AG09309 (cell line): ENCODE results near the gene CENPP.

ENCODE experiments used
- DNase-seq: peaks from one replicate; pipeline ENCODE4 v3.0.0-alpha.2; 2010; ENCODE audit warnings: low read depth
- H3K4me3 ChIP-seq: 2 replicates; pipeline ENCODE4 v1.5.1; 2011; ENCODE audit warnings: mild to moderate bottlenecking, low read depth, low read length, moderate library complexity; ENCODE audit not compliant: control insufficient read depth
- TF ChIP-seq, protein P1 (sequence below): IDR thresholded peaks from 2 replicates; pipeline ENCODE4 v1.5.1; 2011; ENCODE audit warnings: mild to moderate bottlenecking, low read depth, low read length, inconsistent platforms; ENCODE audit not compliant: insufficient read depth, control insufficient read depth; ENCODE audit errors: missing control alignments

Gene CENPP

DNA sequence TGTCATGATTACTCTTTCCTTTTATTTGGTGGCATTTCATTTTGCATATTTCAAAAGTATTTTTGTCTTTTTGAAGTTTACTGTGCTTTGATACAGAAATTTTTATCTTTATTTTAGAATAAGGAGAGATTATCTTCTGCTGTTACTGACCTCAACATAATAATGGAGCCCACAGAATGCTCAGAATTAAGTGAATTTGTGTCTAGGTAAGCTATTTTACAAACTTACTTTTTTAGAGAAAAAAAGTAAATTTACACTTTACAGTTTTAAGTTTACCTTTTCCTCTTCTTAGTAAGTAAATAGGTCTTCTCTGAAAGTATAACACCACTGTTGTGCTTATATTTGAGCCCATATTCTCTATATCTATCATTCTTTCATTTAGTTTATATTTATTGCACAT lies 19.8 kb downstream of the CENPP start:
- TF ChIP-seq, protein P1, sequence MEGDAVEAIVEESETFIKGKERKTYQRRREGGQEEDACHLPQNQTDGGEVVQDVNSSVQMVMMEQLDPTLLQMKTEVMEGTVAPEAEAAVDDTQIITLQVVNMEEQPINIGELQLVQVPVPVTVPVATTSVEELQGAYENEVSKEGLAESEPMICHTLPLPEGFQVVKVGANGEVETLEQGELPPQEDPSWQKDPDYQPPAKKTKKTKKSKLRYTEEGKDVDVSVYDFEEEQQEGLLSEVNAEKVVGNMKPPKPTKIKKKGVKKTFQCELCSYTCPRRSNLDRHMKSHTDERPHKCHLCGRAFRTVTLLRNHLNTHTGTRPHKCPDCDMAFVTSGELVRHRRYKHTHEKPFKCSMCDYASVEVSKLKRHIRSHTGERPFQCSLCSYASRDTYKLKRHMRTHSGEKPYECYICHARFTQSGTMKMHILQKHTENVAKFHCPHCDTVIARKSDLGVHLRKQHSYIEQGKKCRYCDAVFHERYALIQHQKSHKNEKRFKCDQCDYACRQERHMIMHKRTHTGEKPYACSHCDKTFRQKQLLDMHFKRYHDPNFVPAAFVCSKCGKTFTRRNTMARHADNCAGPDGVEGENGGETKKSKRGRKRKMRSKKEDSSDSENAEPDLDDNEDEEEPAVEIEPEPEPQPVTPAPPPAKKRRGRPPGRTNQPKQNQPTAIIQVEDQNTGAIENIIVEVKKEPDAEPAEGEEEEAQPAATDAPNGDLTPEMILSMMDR = no peak
- H3K4me3 ChIP-seq = no peak overlapping the region
- no peak for DNase-seq

DNA sequence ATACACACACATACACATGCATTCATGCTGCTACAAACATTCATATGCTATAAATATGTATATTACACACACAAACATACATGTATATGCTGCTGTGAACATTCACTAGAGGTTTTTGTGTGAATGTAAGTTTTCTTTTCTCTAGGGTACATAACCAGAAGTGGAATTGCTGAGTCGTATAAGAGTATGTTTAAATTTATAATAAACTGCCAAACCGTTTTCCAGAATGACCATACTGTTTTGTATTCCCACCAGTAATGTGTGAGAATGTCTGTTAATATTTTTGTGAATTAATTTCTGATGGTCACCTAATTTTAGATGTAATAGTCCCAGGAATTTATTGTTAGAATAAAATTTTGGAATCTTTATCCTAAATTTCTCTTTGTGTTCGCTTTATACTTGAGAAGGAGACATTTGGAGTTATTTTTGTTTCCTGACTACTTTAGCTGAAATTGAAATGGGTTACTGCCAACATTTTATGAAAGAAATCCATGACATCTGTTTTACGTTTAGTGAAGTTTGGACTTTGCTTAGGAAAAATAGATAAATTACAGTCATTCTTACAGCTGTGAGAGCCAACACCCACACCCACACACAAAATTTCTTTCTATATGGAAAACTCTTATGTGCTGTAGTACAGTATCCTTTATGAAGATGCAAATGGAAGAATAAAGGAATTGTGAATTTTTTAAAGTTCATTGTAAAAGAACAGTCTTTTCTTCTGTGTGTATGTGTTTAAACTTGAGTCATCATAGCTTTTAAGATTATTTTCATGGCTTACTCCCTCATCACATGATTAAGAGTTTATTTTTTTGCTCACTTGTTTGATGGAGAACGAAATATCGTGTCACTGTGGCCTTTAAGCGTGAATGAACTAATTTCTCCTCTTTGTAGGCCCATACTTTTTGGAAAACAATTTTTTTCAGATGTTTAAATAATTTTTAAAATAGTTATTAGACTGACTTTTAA lies 24.3 kb downstream of the CENPP start:
- no peak overlapping the region for H3K4me3 ChIP-seq
- DNase-seq = peak; percentile 46
- TF ChIP-seq, protein P1 = no peak

DNA sequence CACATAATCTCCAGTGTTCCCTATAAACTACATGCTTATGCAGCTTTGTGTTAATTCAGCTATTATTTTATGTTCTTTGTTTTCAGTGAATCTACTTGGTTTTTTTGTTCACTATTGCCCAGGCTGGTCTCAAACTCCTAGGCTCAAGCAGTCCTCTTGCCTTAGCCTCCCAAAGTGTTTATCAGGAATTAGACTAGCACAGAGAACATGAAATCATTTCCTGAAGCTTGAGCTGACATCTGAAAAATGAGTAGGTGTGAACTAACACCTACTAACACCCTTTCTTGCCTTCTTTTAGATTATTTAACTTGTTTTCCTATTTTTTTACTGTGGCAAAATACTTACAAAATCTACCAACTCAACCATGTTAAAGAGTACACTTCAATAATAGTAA lies 25.0 kb downstream of the CENPP start:
- no peak for DNase-seq
- TF ChIP-seq, protein P1 = no peak
- H3K4me3 ChIP-seq = no peak overlapping the region

DNA sequence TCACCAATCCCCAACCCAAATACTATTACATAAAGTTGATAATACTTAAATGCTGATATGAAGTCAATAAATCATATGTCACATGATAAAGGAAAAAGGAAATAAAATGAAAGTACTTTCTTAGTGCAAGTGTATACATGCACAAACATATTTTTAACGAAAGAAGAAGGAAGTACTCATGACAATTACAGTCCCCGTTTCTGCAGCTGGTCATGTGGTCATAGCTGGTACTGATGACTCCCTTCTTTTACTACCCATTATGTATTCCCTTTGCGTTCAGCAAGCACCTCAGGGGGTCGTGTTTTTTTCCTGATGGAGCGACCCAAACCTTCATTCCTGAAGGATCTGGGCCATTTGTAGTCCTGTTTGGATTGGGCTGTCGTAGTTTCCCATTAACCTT lies 27.3 kb downstream of the CENPP start:
- no peak overlapping the region for H3K4me3 ChIP-seq
- TF ChIP-seq, protein P1 = no peak
- no peak for DNase-seq

DNA sequence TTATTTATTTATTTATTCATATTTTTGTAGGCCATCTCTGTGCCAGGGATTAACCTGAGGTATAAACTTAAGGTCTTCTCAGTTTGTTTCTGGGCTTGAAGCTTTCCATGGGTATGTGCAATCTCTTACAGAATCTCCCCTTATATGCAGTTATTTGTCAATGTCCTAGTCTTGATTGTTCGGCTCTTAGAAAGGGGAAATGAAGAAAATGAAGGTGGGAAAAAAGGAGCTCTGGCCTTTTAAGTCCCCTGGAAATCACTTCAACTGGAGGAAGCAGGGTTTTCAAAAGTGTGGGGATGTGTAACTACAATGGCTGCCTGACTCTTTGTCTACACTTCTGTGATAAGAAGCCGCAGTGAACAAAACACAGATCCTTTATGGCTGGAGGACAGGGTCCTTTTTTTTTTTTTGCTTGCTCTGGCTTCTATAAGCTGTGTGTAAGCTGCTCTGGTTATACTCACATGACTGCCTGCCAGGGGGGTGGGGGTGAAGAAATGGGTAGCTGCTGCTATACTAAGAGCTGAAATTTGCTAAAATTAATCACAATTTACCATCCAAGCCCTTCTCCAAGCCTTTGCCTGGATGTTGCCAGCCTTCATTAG lies 33.7 kb downstream of the CENPP start:
- TF ChIP-seq, protein P1 = no peak
- DNase-seq = no peak
- H3K4me3 ChIP-seq = no peak overlapping the region

DNA sequence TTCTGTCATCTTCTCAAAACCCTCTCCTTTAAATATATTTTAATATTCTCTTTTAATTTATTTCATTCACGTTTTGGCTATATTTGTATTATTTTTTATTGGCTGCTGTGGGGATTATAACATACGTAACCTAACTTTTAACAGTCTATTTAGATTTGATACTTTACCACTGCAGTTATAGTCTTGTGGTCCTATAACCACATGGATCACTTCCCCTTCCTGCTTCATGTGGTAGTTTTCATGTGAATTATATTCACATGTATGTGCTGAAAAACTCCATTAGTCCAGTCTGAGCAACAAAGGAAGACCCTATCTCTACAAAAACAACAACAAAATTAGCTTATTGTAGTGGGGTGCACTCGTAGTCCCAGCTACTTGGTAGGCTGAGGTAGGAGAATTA lies 34.3 kb downstream of the CENPP start:
- H3K4me3 ChIP-seq = no peak overlapping the region
- TF ChIP-seq, protein P1 = no peak
- no peak for DNase-seq
